Skeletal muscle satellite cell (primary cell): ENCODE measurements around the gene ALDH18A1.
A peak's percentile ranks its signal among the peaks of the same experiment; 100 is the strongest.

ENCODE experiments used
- H3K27me3 ChIP-seq: 2 replicates; pipeline ENCODE4 v1.7.0; 2013; ENCODE audit warnings: low read length; ENCODE audit not compliant: control insufficient read depth, insufficient read depth
- H3K36me3 ChIP-seq: 2 replicates; pipeline ENCODE4 v1.7.0; 2013; ENCODE audit warnings: mild to moderate bottlenecking, control low read depth, low read length; ENCODE audit not compliant: insufficient read depth
- H3K4me1 ChIP-seq: 2 replicates; pipeline ENCODE4 v1.7.0; 2013; ENCODE audit warnings: low read length; ENCODE audit not compliant: control insufficient read depth, insufficient read depth
- H3K4me2 ChIP-seq: 2 replicates; pipeline ENCODE4 v1.7.0; 2013; ENCODE audit warnings: mild to moderate bottlenecking, low read length
- H3K4me3 ChIP-seq: 2 replicates; pipeline ENCODE4 v1.7.0; 2013; ENCODE audit warnings: low read length
- H3K9ac ChIP-seq: 2 replicates; pipeline ENCODE4 v1.7.0; 2013; ENCODE audit warnings: mild to moderate bottlenecking, low read depth, low read length, moderate library complexity
- H3K9me3 ChIP-seq: replicated peaks from 2 replicates; pipeline ENCODE4 v1.7.0; 2013; ENCODE audit warnings: mild to moderate bottlenecking, control low read depth, low read length

ALDH18A1 gene

GRCh38 chr10:95561864-95562177 lies 94.7 kb downstream of the ALDH18A1 start:
- H3K9ac ChIP-seq = peak overlapping the region; percentile 74
- H3K4me3 ChIP-seq = peak overlapping the region; percentile 96
- H3K4me1 ChIP-seq = peaks cover 5% of the 10 kb centered on the region
- H3K27me3 ChIP-seq = peaks cover 11% of the 10 kb centered on the region
- no peaks in the 10 kb centered on the region for H3K9me3 ChIP-seq
- H3K4me2 ChIP-seq = peak overlapping the region; percentile 85
- H3K36me3 ChIP-seq = no peaks in the 10 kb centered on the region

GRCh38 chr10:95561177-95561863 lies 95.2 kb downstream of the ALDH18A1 start, which contains the start of gene SORBS1:
Gene SORBS1, minus strand, starts transcription at chr10:95561371. Its CDS starts 120,236 bp downstream, at chr10:95441135.
- Histone ChIP-seq H3K9ac (peak within 1 kb of the TSS; percentile 79), H3K4me3 (peak within 1 kb of the TSS; percentile 96), H3K4me2 (peak within 1 kb of the TSS; percentile 85), H3K36me3 (no peaks in the 10 kb centered on the region), H3K9me3 (no peaks in the 10 kb centered on the region), H3K27me3 (peaks cover 11% of the 10 kb centered on the region), H3K4me1 (peaks cover 5% of the 10 kb centered on the region)

- no peaks in the 10 kb centered on the region for H3K36me3 ChIP-seq
- peak overlapping the region; percentile 79 for H3K9ac ChIP-seq
- peaks cover 11% of the 10 kb centered on the region for H3K27me3 ChIP-seq
- peaks cover 5% of the 10 kb centered on the region for H3K4me1 ChIP-seq
- H3K4me2 ChIP-seq = peak overlapping the region; percentile 85
- peak overlapping the region; percentile 96 for H3K4me3 ChIP-seq
- H3K9me3 ChIP-seq = no peaks in the 10 kb centered on the region
These were observed 96.0 kb downstream of the ALDH18A1 start for GRCh38 chr10:95560278-95561176.

GRCh38 chr10:95559896-95560277 lies 96.6 kb downstream of the ALDH18A1 start:
- no peak overlapping the region for H3K9ac ChIP-seq
- peaks cover 5% of the 10 kb centered on the region for H3K4me1 ChIP-seq
- peak overlapping the region; percentile 96 for H3K4me3 ChIP-seq
- peaks cover 5% of the 10 kb centered on the region for H3K27me3 ChIP-seq
- no peaks in the 10 kb centered on the region for H3K36me3 ChIP-seq
- no peaks in the 10 kb centered on the region for H3K9me3 ChIP-seq
- H3K4me2 ChIP-seq = peak overlapping the region; percentile 85

GRCh38 chr10:95559471-95559870 lies 97.0 kb downstream of the ALDH18A1 start:
- Histone ChIP-seq H3K4me2 (no peak overlapping the region), H3K27me3 (peaks cover 4% of the 10 kb centered on the region), H3K36me3 (no peaks in the 10 kb centered on the region), H3K9me3 (no peaks in the 10 kb centered on the region), H3K9ac (no peak overlapping the region), H3K4me1 (peaks cover 5% of the 10 kb centered on the region), H3K4me3 (no peak overlapping the region)

- no peaks in the 10 kb centered on the region for H3K36me3 ChIP-seq
- peaks cover 4% of the 10 kb centered on the region for H3K27me3 ChIP-seq
- peaks cover 5% of the 10 kb centered on the region for H3K4me1 ChIP-seq
- no peak overlapping the region for H3K4me2 ChIP-seq
- no peaks in the 10 kb centered on the region for H3K9me3 ChIP-seq
- no peak overlapping the region for H3K4me3 ChIP-seq
- H3K9ac ChIP-seq = no peak overlapping the region
These were observed 97.8 kb downstream of the ALDH18A1 start for GRCh38 chr10:95558593-95559320.

- Histone ChIP-seq H3K4me1 (peaks cover 5% of the 10 kb centered on the region), H3K9me3 (no peaks in the 10 kb centered on the region), H3K27me3 (peaks cover 4% of the 10 kb centered on the region), H3K4me2 (no peak overlapping the region), H3K9ac (no peak overlapping the region), H3K36me3 (no peaks in the 10 kb centered on the region), H3K4me3 (no peak overlapping the region)
These were observed 99.3 kb downstream of the ALDH18A1 start for GRCh38 chr10:95556994-95557767.
